HG03469 (cell line): Measurements from ENCODE around the gene ZNF608.

Experiments used
- ATAC-seq: cut with Tn5 transposase; IDR thresholded peaks from one replicate; pipeline ENCODE4 v1.9.1; 2021; ENCODE audit warnings: mild to moderate bottlenecking, moderate library complexity, moderate number of reproducible peaks; ENCODE audit not compliant: unreplicated experiment

The ZNF608 gene

GRCh38 chr5:124738681-124739633, 7.5 kb downstream of the ZNF608 start:
- ATAC-seq = no peak

DNA sequence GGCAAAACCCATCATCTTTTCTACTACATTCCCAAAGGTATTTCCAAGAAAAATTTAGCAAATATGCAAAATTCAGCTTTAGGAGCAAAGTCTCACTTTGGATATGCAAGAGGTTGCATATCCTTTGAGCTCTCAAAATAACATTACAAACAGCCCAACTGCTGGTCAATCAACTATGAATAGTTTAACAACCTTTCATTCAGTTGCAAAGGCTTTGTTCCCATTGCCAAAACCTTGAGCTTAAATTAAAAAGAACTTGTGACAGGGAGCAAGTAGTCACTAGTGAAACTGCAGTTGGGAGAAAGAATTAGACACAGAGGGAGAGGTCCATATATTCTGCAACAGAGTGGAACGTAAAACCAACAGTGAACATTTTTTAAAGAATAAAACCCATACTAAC, 8.8 kb downstream of the ZNF608 start:
- no peak for ATAC-seq

GRCh38 chr5:124736805-124737188, 9.6 kb downstream of the ZNF608 start:
- ATAC-seq = no peak

GRCh38 chr5:124736082-124736804, 10.2 kb downstream of the ZNF608 start:
- no peak for ATAC-seq

DNA sequence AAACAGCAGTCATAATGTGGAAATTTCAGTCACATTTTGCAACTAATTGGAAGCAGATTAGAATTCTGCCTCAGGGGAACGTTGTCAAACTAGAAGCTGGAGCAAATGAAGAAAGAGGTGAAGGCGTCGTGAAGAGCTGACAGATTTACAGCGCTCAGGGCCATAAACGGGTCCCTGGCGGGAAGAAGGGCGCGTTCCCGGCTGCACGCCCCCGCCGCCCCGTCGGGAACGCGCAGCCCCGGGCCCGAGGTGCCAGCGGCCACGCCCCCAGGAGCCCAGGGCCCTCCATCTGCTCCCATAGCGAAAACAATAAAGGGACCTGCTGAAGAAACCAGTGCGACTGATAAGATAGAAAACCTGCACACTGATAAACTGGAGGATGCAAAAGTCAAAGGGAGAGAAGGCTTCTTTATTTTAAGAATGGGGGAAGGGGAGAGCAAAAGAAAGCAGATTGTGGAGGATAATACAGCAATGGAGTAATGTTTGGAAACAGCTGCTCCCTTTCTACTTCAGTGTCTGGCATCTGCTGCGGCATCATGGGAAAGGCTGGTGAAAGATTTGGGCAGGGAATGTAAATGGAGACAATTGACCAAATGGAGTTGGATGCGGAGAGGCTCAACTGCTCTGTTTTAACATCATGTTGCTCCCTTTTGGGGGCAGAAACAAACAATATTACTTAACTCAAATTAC, 11.1 kb downstream of the ZNF608 start:
- no peak for ATAC-seq

DNA sequence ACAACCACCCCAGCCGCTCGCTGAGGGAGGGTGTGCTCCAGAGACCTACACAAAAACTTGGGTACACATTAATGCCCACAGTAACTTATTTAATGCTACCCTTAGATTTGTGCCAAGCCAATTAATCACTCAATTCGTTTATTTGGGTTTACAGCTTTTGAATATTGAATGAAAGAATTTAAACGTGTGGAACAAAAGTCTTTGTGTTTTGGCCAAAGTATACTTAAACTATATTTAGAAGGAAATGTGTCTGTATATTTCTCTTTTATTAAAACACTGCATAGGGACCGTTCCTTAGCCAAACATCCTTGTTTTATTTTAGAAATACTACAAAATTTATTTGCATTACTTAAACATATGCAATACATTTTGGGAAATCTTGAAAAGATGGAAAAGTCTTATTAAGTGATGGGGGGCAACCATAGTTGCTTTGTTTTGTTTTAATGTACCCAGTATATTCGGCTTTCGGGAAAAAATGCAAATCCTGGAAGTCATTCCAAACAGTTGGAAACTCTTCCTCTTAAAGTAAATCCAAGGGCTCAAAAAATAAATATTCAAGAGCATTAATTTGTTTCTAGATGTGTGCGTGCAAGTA, 11.8 kb downstream of the ZNF608 start:
- no peak for ATAC-seq

DNA sequence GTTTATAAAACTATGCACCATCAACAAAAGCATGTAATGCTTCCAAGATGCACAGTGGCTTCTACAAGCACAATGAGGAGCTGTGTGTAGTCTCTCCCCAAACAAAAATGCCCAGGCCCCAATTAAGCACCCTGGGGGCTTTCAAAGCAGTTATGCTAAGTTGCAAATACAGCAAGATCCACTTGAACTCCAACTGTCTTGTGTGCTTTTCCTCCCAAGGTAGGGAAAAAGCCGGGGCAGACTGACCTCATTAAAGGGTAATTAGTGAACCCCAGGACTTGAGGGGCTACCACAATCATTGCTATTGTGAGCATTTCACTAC, 13.1 kb downstream of the ZNF608 start:
- ATAC-seq = no peak

GRCh38 chr5:124732428-124733328, 13.8 kb downstream of the ZNF608 start:
- ATAC-seq = no peak

DNA sequence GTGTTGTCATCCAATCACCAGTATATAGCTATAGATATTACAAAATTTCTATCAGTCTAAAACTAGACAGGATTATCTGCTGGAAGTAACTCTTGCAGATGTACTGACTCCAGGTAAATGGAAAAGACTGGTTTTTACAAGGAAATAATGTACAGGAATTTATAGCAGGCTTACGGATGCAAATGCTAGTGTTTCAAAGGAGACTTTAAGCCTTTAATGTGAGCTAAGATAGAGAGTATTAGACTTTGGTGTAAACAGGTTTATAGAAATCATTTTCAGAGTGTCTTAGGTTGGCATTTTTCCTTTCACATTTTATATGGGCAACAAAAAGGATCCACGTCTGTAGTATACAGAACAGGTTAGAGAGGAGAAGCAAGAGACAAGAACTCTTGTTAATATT, 16.1 kb downstream of the ZNF608 start:
- ATAC-seq = no peak

- ATAC-seq = peak; percentile 62
These were observed 16.6 kb downstream of the ZNF608 start for GRCh38 chr5:124729720-124730359.

GRCh38 chr5:124728968-124729332, 17.5 kb downstream of the ZNF608 start:
- ATAC-seq = no peak

- ATAC-seq = no peak
These were observed 18.0 kb downstream of the ZNF608 start for GRCh38 chr5:124728331-124728967.

DNA sequence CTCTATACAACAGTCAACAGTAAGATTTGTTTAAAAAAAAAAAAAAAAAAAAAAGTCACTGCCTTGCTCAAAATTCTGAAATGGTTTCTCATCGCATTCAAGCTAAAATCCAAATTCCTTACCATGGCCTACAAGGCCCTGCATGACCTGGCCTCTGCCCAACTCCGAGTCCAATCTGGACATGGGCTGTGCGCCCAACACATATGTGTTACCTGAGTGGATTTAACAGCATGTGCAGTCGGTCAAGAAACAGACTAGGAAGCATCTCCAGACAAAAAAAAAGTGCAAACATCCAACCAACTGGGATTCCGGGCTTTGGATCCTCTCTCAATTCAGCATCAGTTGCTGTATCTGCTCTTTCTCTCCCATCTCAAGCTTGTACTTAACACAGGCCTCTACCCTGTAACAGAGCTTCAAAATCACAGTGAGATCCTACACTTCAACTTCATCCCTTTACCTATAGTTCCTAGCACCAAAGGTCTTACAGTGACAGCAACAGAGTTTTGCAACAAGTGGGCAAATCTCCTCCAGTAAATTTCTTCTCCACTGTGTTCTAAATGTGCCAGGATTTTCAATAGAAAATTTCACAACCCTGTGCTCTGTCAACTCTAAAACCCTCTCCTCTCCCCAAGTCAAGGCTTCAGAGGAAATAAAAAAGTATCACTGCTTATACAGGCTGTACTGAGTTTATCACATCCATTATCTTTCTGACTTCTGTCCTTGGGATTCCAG, 19.6 kb downstream of the ZNF608 start:
- no peak for ATAC-seq

- no peak for ATAC-seq
These were observed 20.7 kb downstream of the ZNF608 start for GRCh38 chr5:124725622-124726258.

- ATAC-seq = no peak
These were observed 21.4 kb downstream of the ZNF608 start for GRCh38 chr5:124725040-124725434.

DNA sequence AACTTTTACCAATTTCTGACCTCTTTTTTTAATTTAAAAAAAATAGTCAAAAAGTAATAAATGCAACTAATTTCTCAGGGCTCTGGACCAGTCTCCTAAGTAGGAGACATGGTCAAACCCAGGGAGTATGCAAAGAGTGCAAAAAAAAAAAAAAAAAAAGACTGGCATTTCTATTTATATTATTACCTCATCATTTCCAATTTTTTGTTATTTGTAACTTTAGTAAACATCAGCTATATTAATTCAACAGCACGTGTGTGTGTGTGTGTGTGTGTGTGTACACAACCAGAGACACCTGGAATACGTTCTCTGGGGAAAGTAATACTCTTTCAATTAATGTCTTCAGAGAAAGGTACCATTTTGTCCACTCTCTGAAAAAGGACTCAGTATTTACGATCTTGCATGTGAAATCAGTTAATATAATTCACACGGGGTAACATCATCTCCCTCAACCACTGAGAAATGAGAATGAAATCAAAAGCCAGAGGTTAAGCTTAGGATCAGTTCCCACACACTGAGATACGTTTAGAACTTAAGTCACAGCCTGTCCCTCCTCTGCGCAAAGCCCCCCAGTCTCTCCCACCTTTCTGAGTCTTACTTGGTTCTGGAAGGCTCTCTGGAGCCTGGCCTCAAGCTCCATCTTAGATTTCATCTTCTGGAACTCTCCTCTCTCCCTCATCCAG, 21.9 kb downstream of the ZNF608 start:
- no peak for ATAC-seq

DNA sequence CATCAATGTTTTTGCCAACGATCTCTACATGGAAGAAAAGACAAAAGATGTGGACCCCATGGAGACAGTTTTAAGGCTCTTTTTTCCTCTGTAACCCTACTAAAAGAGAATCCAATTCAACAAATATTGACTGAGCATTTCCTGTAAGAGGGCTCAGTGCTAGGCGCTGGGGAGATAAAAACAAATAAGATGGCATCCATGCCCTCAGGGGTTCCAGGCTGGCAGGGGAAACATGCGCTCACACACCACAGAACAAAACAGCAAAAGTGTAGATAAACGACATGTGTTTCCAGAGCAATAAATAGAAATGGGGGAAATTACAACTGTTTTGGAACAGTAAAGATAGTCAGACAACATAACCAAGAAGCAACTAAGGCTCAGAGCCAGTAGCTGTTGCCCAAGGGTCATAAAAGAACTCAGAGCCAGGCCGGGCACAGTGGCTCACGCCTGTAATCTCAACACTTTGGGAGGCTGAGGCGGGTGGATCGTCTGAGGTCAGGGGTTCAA, 25.2 kb downstream of the ZNF608 start:
- ATAC-seq = no peak
